T-cell (primary cell): ENCODE results near the gene RIN3. TPM values are rescaled to one million over a fixed set of nuclear protein-coding genes. Genes with fewer than 3 reads are reported as not detected.

Source experiments
- ATAC-seq, 4 experiments: fragments of 200-7000 bp in 3 of 4; fragments of 150-1000 bp in 1 of 4; cut with Tn5 transposase; replicated peaks in 1 of 4; 1 replicate in 3 of 4; 2 replicates in 1 of 4; pipeline ENCODE4 v1.10.0; 2021; ENCODE audit warnings: moderate library complexity in 3 of 4, mild to moderate bottlenecking in 2 of 4, moderate number of reproducible peaks in 1 of 4
- CTCF ChIA-PET, 2 donors: fragments of 300-600 bp; sonication (Branson Sonifier 250); formaldehyde crosslinking; loops; one replicate each; lab custom pipeline; 2022; ENCODE audit warnings: antibody characterized with exemption in 2 of 2; lab: Charles Lee
- POLR2A ChIA-PET, 2 donors: fragments of 300-600 bp; sonication (Branson Sonifier 250); formaldehyde crosslinking; loops; one replicate each; lab custom pipeline; 2022; ENCODE audit warnings: antibody characterized with exemption in 2 of 2; lab: Charles Lee
- DNase-seq, 35 experiments: peaks; one replicate each; pipeline versions ENCODE4 v3.0.0 to v3.0.0-alpha.2; 2013 to 2023
- H3K27ac ChIP-seq: one replicate; pipeline ENCODE4 v1.5.1; 2013; ENCODE audit warnings: low read length
- H3K27me3 ChIP-seq, 2 experiments: replicated peaks in 1 of 2; 1 replicate in 1 of 2; 2 replicates in 1 of 2; pipeline versions ENCODE4 v1.6.1 to v1.7.0; 2013; ENCODE audit warnings: low read length in 1 of 2, mixed read lengths in 1 of 2; ENCODE audit not compliant: control insufficient read depth in 2 of 2, insufficient read depth in 2 of 2; ENCODE audit errors: extremely low read depth in 1 of 2
- H3K36me3 ChIP-seq, 2 donors: 1 replicate in 1 of 2; 2 replicates in 1 of 2; pipeline versions ENCODE4 v1.6.1 to v1.7.0; 2013; ENCODE audit warnings: low read length in 1 of 2; ENCODE audit not compliant: control insufficient read depth in 2 of 2, insufficient read depth in 1 of 2; ENCODE audit errors: extremely low read depth in 1 of 2
- H3K4me1 ChIP-seq, 2 experiments: 1 replicate in 1 of 2; 2 replicates in 1 of 2; pipeline versions ENCODE4 v1.6.1 to v1.7.0; 2013; ENCODE audit warnings: low read length in 2 of 2, mixed read lengths in 1 of 2; ENCODE audit not compliant: insufficient read depth in 2 of 2, control insufficient read depth in 1 of 2; ENCODE audit errors: extremely low read depth in 1 of 2
- H3K4me3 ChIP-seq, 2 donors: 1 replicate in 1 of 2; 2 replicates in 1 of 2; pipeline versions ENCODE4 v1.5.1 to v1.7.0; 2013; ENCODE audit warnings: mild to moderate bottlenecking in 2 of 2, low read length in 1 of 2, moderate library complexity in 1 of 2; ENCODE audit not compliant: control insufficient read depth in 1 of 2; ENCODE audit errors: extremely low read depth in 1 of 2
- H3K9me3 ChIP-seq: 2 replicates; pipeline ENCODE4 v1.7.0; 2013
- H3K27ac Mint-ChIP-seq, 2 donors: one replicate each; pipeline ENCODE4 v1.8.0; 2020 to 2021; ENCODE audit warnings: mild to moderate bottlenecking in 2 of 2, mixed read lengths in 2 of 2
- H3K27me3 Mint-ChIP-seq, 2 donors: one replicate each; pipeline ENCODE4 v1.8.0; 2021 to 2022; ENCODE audit warnings: mixed read lengths in 2 of 2
- H3K36me3 Mint-ChIP-seq: one replicate; pipeline ENCODE4 v1.8.0; 2021; ENCODE audit warnings: mixed read lengths
- H3K4me1 Mint-ChIP-seq, 3 donors: one replicate each; pipeline ENCODE4 v1.8.0; 2020 to 2022; ENCODE audit warnings: mixed read lengths in 3 of 3, mild to moderate bottlenecking in 1 of 3
- H3K4me3 Mint-ChIP-seq, 3 donors: one replicate each; pipeline ENCODE4 v1.8.0; 2020 to 2022; ENCODE audit warnings: mild to moderate bottlenecking in 3 of 3, mixed read lengths in 3 of 3, moderate library complexity in 3 of 3
- H3K9me3 Mint-ChIP-seq, 3 donors: one replicate each; pipeline ENCODE4 v1.8.0; 2020 to 2022; ENCODE audit warnings: mixed read lengths in 3 of 3
- WGBS: methylation state at CpG from one replicate; pipeline ENCODE4 v1.1.5; 2013; ENCODE audit warnings: missing lambda C conversion rate; ENCODE audit not compliant: insufficient coverage; 5-methylcytosine and 5-hydroxymethylcytosine counted together
- total RNA-seq, 35 experiments: library from RNA in 6 of 35; stranded (reverse) in 6 of 35; fragments of 120-200 nt in 1 of 35; gene quantifications; one replicate each; pipeline versions ENCODE4 v1.2.1 to v1.2.4 and lab custom pipeline; 2013 to 2026

Gene RIN3
- total RNA-seq, 5 donors from 2014 or later (not counting 1 experiment from before 2014, with no cell fraction given): 89.9 to 107 (median 97.0) TPM

DNA sequence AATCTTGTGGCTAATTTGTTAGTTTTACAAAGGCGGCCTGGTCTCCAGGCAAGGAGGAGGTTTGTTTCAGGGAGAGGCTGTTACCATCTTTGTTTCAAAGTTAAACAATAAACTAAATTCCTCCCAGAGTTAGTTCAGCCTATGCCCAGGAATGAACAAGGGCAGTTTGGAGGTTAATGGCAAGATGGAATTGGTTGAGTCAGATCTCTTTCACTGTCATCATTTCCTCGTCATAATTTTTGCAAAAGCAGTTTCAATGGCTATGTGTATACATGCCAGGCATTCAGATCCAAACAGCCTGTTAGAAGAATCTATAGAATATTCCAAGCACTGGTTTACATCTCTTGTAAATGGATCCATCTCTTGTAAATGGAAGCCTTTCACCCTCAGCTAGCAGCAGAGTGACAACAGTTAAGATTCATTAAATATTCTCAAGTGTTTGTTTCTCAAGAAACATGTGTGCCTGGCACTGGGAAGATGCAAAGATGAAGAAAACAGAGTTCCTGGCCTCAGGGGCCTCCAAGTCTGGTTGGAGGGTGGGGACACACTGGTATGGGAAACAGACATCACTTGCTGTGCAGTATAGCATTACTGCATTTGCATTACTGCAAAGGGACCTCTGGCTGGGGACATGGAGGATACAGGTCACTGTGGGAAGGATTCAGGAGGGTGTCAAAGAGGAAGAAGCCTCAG is 65.8 kb downstream of the RIN3 start:
- POLR2A ChIA-PET: no interaction called here
- peak overlapping the region in 1 of 3 donors; percentile 4 for H3K4me3 Mint-ChIP-seq

DNA sequence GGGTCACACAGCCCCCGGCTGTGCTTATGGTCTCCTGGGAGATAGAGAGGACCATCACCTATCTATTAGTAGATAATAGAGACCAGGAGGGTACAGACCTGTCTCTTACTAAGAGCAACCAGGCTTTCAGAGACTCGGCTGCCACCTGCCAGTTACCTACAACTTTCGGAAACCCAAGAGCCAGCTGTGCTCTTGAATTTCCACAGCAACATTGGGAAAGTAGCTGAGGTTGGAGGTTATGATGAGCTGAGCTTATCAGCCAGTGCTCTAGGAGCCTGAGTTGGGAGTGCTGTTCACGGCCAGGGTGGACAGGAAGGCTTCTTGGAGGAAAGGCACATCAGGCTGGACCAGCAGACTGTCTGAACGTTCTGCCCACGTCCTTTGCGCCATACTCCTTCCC is 67.6 kb downstream of the RIN3 start:
- Mint-ChIP-seq H3K27ac (peak overlapping the region in 1 of 2 donors; percentile 81), H3K4me1 (peaks cover 90 to 94% (median 91%) of the 10 kb centered on the region in 3 donors), H3K4me3 (peak overlapping the region in 1 of 3 donors; percentile 69), H3K36me3 (peaks cover 20% of the 10 kb centered on the region), H3K9me3 (peaks cover 0 to 6% (median 0%) of the 10 kb centered on the region in 3 donors), H3K27me3 (no peaks in the 10 kb centered on the region)
- Histone ChIP-seq H3K27me3 (no peaks in the 10 kb centered on the region), H3K9me3 (no peaks in the 10 kb centered on the region), H3K4me1 (peaks cover 54 to 92% of the 10 kb centered on the region in 2 experiments), H3K27ac (no peak overlapping the region), H3K36me3 (peaks cover 7 to 9% of the 10 kb centered on the region in 2 donors), H3K4me3 (no peak overlapping the region)
- ChIA-PET POLR2A (no interaction called here), CTCF (no interaction called here)
- 87% methylated on average over 3 of the region's 7 CpGs for WGBS
- no peak for DNase-seq
- no peak for ATAC-seq

More for the DNA sequence above, 65.8 kb downstream of the RIN3 start:
- CTCF ChIA-PET: no interaction called here
- DNase-seq: no peak
- peaks cover 36 to 82% of the 10 kb centered on the region in 2 experiments for H3K4me1 ChIP-seq
- Mint-ChIP-seq H3K9me3 (peaks cover 0 to 6% (median 0%) of the 10 kb centered on the region in 3 donors), H3K4me1 (peaks cover 79 to 93% (median 83%) of the 10 kb centered on the region in 3 donors), H3K27ac (peak overlapping the region in 1 of 2 donors; percentile 71), H3K27me3 (no peaks in the 10 kb centered on the region), H3K36me3 (peaks cover 17% of the 10 kb centered on the region)
- no peak for ATAC-seq
- no peaks in the 10 kb centered on the region for H3K9me3 ChIP-seq
- H3K27me3 ChIP-seq: no peaks in the 10 kb centered on the region
- peaks cover 7 to 9% of the 10 kb centered on the region in 2 donors for H3K36me3 ChIP-seq
- WGBS: 83% methylated on average over 1 of the region's 2 CpGs
- H3K27ac ChIP-seq: no peak overlapping the region
- H3K4me3 ChIP-seq: no peak overlapping the region

DNA sequence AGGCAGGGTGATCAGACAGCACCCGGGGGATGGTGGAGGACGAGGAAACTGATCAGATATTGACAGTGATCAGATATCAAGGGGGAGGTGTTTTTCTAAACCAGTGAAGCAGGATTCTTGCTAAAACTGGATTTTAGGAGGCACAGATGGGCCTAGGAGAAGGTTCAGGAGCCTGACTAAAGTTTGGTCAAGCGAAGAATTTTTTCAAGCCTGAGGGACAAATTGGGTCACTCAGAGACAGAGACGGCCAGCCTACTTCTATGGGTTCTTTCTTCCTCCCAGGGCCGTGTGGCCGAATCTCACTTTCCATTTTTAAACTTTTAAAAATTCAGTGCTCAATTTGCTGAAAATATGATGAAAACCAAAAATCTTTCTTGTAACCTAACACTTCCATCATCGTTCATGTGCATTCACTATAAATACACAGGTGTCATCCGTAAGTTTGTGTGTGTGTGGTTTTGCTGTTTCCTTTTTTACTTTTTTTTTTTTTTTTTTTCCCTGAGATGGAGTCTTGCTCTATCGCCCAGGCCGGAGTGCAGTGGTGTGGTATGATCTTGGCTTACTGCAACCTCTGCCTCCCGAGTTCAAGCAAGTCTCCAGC is 68.5 kb downstream of the RIN3 start:
- H3K4me3 Mint-ChIP-seq: peak overlapping the region in 2 of 3 donors; percentile 31 to 69
- ATAC-seq (no peak), DNase-seq (peak in 1 of 35 experiments; percentile 46)
- no peaks in the 10 kb centered on the region for H3K9me3 ChIP-seq
- peaks cover 0 to 6% (median 0%) of the 10 kb centered on the region in 3 donors for H3K9me3 Mint-ChIP-seq
- H3K27ac ChIP-seq: peak overlapping the region; percentile 73
- H3K4me1 Mint-ChIP-seq: peaks cover 90 to 94% (median 91%) of the 10 kb centered on the region in 3 donors
- ChIA-PET CTCF (no interaction called here), POLR2A (interaction anchor here in 1 of 2 donors (0.7 kb wide), 1 partner anchor 33 kb away, joined by 9 read pairs; no protein-coding TSS in a partner anchor)
- H3K36me3 Mint-ChIP-seq: peaks cover 20% of the 10 kb centered on the region
- H3K4me1 ChIP-seq: peaks cover 59 to 92% of the 10 kb centered on the region in 2 experiments
- no peaks in the 10 kb centered on the region for H3K27me3 ChIP-seq
- H3K27ac Mint-ChIP-seq: peak overlapping the region; percentile 44 to 81
- peaks cover 7 to 9% of the 10 kb centered on the region in 2 donors for H3K36me3 ChIP-seq
- H3K27me3 Mint-ChIP-seq: no peaks in the 10 kb centered on the region
- no peak overlapping the region for H3K4me3 ChIP-seq
- 73% methylated on average over 3 of the region's 11 CpGs for WGBS

DNA sequence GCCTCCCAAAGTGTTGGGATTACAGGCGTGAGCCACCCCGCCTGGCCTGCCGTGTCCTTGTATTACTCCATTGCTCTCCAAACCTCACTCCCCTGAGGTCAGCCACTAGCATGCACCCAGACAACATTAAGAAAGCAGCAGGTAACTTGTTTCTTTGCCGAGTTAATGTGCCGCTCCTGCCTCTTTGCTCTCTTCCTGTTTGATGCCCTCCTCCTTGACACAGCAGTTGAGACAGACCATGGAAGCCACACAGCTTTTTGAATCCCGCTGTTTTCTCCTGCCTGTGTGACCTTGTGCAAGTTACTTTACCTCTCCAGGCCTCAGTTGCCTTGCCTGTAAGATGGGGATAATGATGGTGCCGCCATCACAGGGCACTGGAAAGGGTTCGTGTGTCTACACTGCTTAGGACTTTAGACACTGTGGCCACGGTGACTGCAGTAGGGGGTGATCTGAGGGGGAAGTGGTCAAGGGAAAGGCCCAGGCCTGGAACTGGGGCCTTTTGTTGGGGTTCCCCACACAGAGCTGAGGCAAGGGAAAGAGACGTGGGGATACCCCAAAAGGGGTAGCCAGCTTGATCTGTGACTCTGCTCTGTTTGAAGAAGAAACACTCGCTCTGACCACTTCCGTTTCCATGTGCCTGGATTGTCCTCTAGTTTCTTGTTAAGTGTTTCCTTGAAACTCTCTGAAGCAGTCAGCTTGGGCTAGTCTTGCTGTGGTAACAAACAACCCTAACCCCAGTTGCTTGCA is 69.3 kb downstream of the RIN3 start:
- Histone ChIP-seq H3K9me3 (no peaks in the 10 kb centered on the region), H3K27me3 (no peaks in the 10 kb centered on the region), H3K27ac (peak overlapping the region; percentile 73), H3K4me3 (peak overlapping the region in 1 of 2 donors; percentile 3), H3K36me3 (peaks cover 7% of the 10 kb centered on the region in 2 donors), H3K4me1 (peaks cover 59 to 92% of the 10 kb centered on the region in 2 experiments)
- WGBS: 61% methylated on average over 8 of the region's 12 CpGs
- POLR2A ChIA-PET: interaction anchor here in 1 of 2 donors (0.7 kb wide), 1 partner anchor 32 kb away, joined by 9 read pairs; no protein-coding TSS in a partner anchor
- Mint-ChIP-seq H3K4me3 (peak overlapping the region in 2 of 3 donors; percentile 3 to 69), H3K4me1 (peaks cover 90 to 93% (median 91%) of the 10 kb centered on the region in 3 donors), H3K9me3 (peaks cover 0 to 6% (median 0%) of the 10 kb centered on the region in 3 donors), H3K27me3 (no peaks in the 10 kb centered on the region), H3K36me3 (peaks cover 20% of the 10 kb centered on the region), H3K27ac (peak overlapping the region; percentile 44 to 81)
- ATAC-seq (no peak), DNase-seq (peak in 8 of 35 experiments; percentile 25 to 60 (median 32))
- CTCF ChIA-PET: interaction anchor here in 1 of 2 donors (0.6 kb wide), 2 partner anchors 19 to 725 kb away, joined by 3 to 4 read pairs; no protein-coding TSS in a partner anchor

DNA sequence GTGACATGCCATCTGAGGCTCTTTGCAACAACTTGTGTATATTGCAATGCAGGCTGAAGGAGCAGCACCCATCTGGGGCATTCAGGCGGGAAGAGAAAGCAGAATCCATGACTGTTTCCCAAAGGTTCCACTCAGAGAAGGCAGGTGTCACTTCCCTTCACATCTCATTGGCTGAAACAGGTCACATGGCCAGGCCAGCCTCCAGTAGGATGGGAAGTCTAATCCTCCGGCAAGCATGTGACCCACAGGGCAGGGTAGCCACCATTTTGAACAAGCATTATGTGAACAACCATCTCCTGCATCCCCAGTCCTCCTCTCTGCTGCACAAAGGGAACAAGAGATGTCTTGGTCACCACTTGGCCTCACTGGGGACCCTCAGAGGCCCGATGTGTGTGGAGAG is 70.6 kb downstream of the RIN3 start:
- Histone ChIP-seq H3K4me1 (peaks cover 64 to 97% of the 10 kb centered on the region in 2 experiments), H3K4me3 (no peak overlapping the region), H3K27ac (peak overlapping the region; percentile 92), H3K36me3 (peaks cover 3 to 7% of the 10 kb centered on the region in 2 donors), H3K27me3 (no peaks in the 10 kb centered on the region), H3K9me3 (no peaks in the 10 kb centered on the region)
- Mint-ChIP-seq H3K27ac (peak overlapping the region; percentile 47 to 73), H3K36me3 (peaks cover 20% of the 10 kb centered on the region), H3K9me3 (peaks cover 0 to 6% (median 0%) of the 10 kb centered on the region in 3 donors), H3K4me1 (peaks cover 91 to 94% (median 94%) of the 10 kb centered on the region in 3 donors), H3K4me3 (peak overlapping the region in 1 of 3 donors; percentile 69), H3K27me3 (no peaks in the 10 kb centered on the region)
- ChIA-PET POLR2A (no interaction called here), CTCF (no interaction called here)
- WGBS: 100% methylated on average over 1 of the region's 3 CpGs
- ATAC-seq (no peak), DNase-seq (no peak)
